Effector memory CD8-positive, alpha-beta T cell (primary cell): ENCODE data around the gene INKA2.

ENCODE experiments used
- ATAC-seq: fragments of 150-1000 bp; cut with Tn5 transposase; replicated peaks from 2 replicates; pipeline ENCODE4 v1.10.0; 2021; ENCODE audit warnings: mild to moderate bottlenecking, moderate library complexity
- DNase-seq, 3 experiments: peaks; one replicate each; pipeline ENCODE4 v3.0.0; 2021
- H3K27ac Mint-ChIP-seq, 2 donors: one replicate each; pipeline ENCODE4 v1.8.0; 2022; ENCODE audit warnings: mild to moderate bottlenecking in 2 of 2, mixed read lengths in 2 of 2, moderate library complexity in 2 of 2
- H3K27me3 Mint-ChIP-seq, 2 donors: one replicate each; pipeline ENCODE4 v1.8.0; 2022; ENCODE audit warnings: mixed read lengths in 2 of 2
- H3K36me3 Mint-ChIP-seq: one replicate; pipeline ENCODE4 v1.8.0; 2022; ENCODE audit warnings: mild to moderate bottlenecking, moderate library complexity, mixed read lengths; ENCODE audit not compliant: insufficient read depth
- H3K4me1 Mint-ChIP-seq, 2 donors: one replicate each; pipeline ENCODE4 v1.8.0; 2022; ENCODE audit warnings: low read depth in 2 of 2, mixed read lengths in 2 of 2
- H3K4me3 Mint-ChIP-seq, 2 donors: one replicate each; pipeline ENCODE4 v1.8.0; 2022; ENCODE audit warnings: mild to moderate bottlenecking in 2 of 2, mixed read lengths in 2 of 2, moderate library complexity in 2 of 2
- H3K9me3 Mint-ChIP-seq, 2 donors: one replicate each; pipeline ENCODE4 v1.8.0; 2022; ENCODE audit warnings: mixed read lengths in 2 of 2

INKA2 gene

DNA sequence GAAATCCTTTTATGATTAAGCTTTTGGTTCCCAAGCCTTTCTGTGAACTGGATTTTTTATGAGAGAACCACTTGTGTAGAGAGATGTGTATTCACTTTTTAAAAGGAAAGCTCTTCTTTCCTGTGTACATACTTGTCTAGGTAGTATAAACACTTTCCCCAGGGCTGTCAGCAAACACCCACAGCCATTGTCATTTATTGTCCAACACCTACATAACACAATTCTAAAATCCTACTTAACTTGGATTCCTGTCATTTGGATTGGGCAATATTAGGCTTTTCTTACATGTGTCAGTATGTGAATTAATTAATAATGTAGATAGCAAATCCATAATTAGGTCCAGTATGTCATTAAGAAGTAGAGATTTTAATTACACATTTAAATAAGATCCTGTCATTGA lies 28.8 kb upstream of the INKA2 start:
- Mint-ChIP-seq H3K27me3 (no peaks in the 10 kb centered on the region), H3K4me3 (no peak overlapping the region), H3K4me1 (peaks cover 0 to 4% of the 10 kb centered on the region in 2 donors), H3K27ac (peak overlapping the region in 1 of 2 donors; percentile 44), H3K36me3 (peaks cover 44% of the 10 kb centered on the region), H3K9me3 (no peaks in the 10 kb centered on the region)
- ATAC-seq (no peak), DNase-seq (no peak)

DNA sequence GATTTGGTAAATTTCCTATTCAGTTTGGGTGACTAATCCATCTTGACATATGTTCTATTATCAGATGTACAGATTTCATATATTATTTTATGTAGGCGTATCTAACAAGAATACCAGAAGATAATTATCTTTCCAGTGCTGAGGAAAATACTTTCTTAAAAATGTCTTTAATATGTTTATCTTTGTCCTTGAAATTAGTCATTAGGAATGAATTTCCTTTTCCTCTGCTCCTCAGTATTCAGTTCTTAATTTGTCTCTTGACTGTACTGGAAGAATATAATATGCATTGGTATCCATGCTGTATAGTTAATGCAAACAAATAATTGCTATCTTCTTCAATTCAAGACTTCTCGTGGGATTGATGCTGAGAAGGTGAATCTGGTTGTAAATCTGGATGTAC lies 23.1 kb upstream of the INKA2 start:
- Mint-ChIP-seq H3K4me3 (no peak overlapping the region), H3K27ac (peak overlapping the region in 1 of 2 donors; percentile 55), H3K4me1 (peaks cover 4 to 18% of the 10 kb centered on the region in 2 donors), H3K9me3 (no peaks in the 10 kb centered on the region), H3K27me3 (no peaks in the 10 kb centered on the region), H3K36me3 (peaks cover 91% of the 10 kb centered on the region)
- no peak for DNase-seq
- ATAC-seq: no peak

DNA sequence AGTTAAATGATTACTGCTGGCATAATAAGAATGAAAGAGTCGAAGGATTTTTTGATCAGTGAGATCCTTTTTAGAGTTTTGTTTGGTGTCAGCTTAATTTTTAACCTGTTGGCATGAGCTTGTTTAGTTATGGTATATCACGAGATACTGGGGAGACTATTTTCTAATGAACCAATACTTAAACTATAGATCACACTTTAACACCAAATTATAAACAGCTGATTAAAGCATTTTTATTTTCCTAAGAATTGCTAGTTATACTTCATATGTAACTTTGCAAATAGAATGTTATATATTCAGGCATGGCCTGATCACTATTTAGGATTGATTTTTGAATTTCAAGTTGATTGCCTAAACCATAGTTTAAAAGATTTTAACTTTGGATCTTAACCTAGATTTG lies 22.5 kb upstream of the INKA2 start:
- Mint-ChIP-seq H3K27ac (no peak overlapping the region), H3K27me3 (no peaks in the 10 kb centered on the region), H3K36me3 (peaks cover 88% of the 10 kb centered on the region), H3K9me3 (no peaks in the 10 kb centered on the region), H3K4me1 (peaks cover 10 to 24% of the 10 kb centered on the region in 2 donors), H3K4me3 (no peak overlapping the region)
- DNase-seq (no peak), ATAC-seq (no peak)

DNA sequence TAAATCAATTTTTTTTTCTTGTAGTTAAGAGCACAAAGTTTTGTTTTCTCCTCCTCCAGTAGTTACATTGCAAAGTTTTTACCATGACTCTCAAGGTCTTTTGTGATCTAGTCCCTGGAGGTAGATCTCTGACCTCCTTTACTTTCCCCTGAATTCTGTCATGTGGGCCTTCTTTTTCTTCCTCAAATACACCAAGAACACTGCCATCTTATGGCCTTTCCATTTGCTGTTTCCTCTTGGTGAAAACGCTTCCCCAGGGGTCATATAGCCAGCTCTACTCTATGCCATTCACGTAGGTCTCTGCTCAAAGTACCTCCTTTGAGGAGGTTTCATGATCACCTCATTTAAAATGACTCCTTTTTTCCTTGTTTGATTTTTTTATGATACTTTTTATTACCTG lies 19.2 kb upstream of the INKA2 start:
- DNase-seq (no peak), ATAC-seq (no peak)
- Mint-ChIP-seq H3K27me3 (no peaks in the 10 kb centered on the region), H3K27ac (no peak overlapping the region), H3K4me3 (no peak overlapping the region), H3K4me1 (peaks cover 23 to 34% of the 10 kb centered on the region in 2 donors), H3K9me3 (no peaks in the 10 kb centered on the region), H3K36me3 (peaks cover 70% of the 10 kb centered on the region)

DNA sequence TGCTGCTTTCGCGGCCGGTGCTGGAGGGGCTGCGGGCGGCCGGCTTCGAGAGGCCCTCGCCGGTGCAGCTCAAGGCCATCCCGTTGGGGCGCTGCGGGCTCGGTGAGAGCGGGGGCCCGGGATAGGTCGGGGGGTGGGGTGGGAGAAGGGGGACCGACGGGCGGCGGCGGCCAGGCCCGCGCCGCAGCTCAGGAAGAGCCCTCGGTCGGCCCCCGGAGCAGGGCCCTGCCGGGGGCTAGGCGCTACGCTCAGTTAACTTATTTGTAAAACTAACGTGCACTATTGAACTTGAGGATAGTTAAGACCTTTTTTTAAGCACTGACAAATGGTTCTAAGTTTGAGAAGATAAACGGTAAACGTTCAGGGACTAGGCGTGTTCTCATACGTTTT lies 16.9 kb upstream of the INKA2 start:
- peak overlapping the region; percentile 87 to 92 for H3K4me3 Mint-ChIP-seq
- peaks cover 23 to 34% of the 10 kb centered on the region in 2 donors for H3K4me1 Mint-ChIP-seq
- H3K27ac Mint-ChIP-seq: peak overlapping the region; percentile 94 to 98
- no peak for DNase-seq
- no peaks in the 10 kb centered on the region for H3K27me3 Mint-ChIP-seq
- peak; percentile 9 for ATAC-seq
- H3K9me3 Mint-ChIP-seq: no peaks in the 10 kb centered on the region
- H3K36me3 Mint-ChIP-seq: peaks cover 50% of the 10 kb centered on the region

DNA sequence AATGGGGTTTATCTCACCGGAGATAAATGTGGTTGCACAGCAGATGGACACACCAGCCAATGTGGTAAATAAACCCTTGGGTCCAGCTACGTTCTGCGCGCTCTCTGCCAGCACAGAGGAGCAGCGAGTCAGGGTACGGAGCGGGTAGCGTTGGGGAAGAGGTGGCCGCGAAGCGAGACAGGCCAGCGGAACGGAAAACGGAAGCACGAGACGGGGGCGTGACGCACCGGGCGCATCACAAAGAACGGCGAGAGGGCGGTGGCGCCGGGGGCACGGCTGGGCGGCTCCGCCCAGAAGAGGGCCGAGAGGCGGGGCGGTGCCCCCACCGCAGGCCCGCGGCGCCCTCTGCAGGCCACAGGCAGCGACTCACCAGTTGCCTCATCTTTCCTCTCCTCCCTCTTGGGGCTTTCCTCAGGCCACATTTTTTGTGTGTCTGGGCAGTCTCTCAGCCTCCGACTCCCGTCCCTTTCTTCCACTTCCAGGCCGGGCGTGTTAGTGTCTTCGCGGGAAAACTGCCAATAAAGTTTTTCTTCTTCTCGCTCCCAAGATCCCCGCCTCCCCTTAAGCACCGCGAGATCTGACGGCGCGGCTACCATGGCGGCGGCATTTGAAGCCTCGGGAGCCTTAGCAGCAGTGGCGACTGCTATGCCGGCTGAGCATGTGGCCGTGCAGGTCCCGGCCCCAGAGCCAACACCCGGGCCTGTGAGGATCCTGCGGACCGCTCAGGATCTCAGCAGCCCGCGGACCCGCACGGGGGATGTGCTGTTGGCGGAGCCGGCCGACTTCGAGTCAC lies 16.3 kb upstream of the INKA2 start, which contains the start of gene DDX20:
TSS of gene DDX20 (plus strand) at position 571 of the 793 bp plus-strand sequence. CDS start at position 595, 24 bp downstream.
- Mint-ChIP-seq H3K27me3 (no peaks in the 10 kb centered on the region), H3K9me3 (no peaks in the 10 kb centered on the region), H3K27ac (peak within 1 kb of the TSS; percentile 94 to 98), H3K4me1 (peaks cover 23 to 31% of the 10 kb centered on the region in 2 donors), H3K36me3 (peaks cover 45% of the 10 kb centered on the region), H3K4me3 (peak within 1 kb of the TSS; percentile 87 to 92)
- DNase-seq (peak; percentile 92 to 93 (median 92)), ATAC-seq (peak; percentile 89)

DNA sequence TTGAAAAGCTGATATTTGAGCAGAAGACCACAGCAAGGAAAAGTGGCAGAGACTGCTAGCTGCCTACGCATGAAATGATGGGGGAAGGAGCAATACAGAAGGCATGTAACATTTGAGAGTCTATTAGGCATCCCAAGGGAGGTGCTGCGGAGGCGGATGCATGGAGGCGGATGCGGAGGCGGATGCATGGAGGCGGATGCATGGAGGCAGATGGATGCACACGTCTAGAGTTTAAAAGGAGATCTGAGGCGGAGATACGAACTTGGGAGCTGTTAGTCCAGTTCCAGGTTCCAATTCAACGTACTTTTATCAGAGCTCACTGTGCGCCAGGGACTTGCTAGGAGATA lies 15.8 kb upstream of the INKA2 start:
- H3K27ac Mint-ChIP-seq: peak overlapping the region; percentile 94 to 98
- no peaks in the 10 kb centered on the region for H3K9me3 Mint-ChIP-seq
- H3K4me1 Mint-ChIP-seq: peaks cover 23 to 31% of the 10 kb centered on the region in 2 donors
- ATAC-seq (no peak), DNase-seq (no peak)
- peaks cover 40% of the 10 kb centered on the region for H3K36me3 Mint-ChIP-seq
- no peaks in the 10 kb centered on the region for H3K27me3 Mint-ChIP-seq
- peak overlapping the region; percentile 87 to 92 for H3K4me3 Mint-ChIP-seq

DNA sequence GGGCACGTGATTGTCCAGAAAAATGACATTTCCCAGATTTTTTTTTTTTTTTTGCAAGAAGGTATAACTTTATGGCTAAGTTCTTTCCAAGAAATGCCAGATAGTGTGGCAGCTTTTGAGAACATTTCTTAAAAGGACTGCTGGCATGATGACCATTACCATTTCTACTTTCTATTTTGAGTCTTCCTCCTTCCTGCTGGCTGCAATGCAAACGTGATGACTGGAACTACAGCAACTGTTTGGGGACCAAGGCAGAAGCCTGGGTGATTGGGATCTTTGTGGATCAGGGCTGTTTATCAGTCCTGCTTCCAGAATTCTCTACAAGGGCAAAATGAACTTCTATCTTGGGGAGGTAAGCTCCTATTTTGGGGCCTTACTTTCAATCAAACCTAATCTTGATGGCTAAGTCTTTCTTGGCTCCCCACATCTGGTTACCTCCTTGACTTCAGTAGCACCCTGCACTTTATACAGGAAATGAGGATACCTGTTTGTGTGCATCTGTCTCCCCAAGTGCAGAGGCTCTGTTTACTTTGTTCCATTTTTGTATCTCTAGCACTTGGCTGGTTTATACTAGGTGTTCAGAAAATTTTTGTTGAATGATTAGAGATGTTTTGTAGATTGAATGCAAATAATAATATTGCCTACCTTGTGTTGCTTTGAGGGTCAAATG lies 12.8 kb upstream of the INKA2 start:
- no peaks in the 10 kb centered on the region for H3K9me3 Mint-ChIP-seq
- H3K36me3 Mint-ChIP-seq: peaks cover 14% of the 10 kb centered on the region
- no peak overlapping the region for H3K4me3 Mint-ChIP-seq
- ATAC-seq: no peak
- peak overlapping the region in 1 of 2 donors; percentile 12 for H3K27ac Mint-ChIP-seq
- no peak for DNase-seq
- peaks cover 16 to 23% of the 10 kb centered on the region in 2 donors for H3K4me1 Mint-ChIP-seq
- H3K27me3 Mint-ChIP-seq: no peaks in the 10 kb centered on the region

DNA sequence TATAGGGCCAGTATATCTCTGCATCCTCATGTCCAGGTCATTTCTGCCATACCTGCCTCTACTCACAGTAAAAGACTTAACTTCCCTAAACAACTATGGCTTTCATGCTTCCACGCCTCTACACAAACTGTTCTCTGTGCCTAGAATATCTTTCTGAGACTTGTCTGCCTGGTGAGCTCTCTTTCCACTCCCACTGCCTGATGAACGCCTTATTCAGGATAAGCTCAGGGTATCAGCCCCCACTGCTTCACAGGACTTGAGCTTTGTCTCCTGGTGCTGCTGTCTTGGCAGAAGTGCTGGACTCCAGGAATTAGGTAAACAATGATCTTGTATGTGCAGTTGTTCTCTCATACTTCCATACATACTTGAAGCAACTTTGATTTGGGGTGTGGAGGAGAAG lies 11.7 kb upstream of the INKA2 start:
- Mint-ChIP-seq H3K4me1 (peaks cover 8 to 15% of the 10 kb centered on the region in 2 donors), H3K27ac (no peak overlapping the region), H3K27me3 (no peaks in the 10 kb centered on the region), H3K4me3 (no peak overlapping the region), H3K9me3 (no peaks in the 10 kb centered on the region), H3K36me3 (peaks cover 12% of the 10 kb centered on the region)
- ATAC-seq (no peak), DNase-seq (no peak)

DNA sequence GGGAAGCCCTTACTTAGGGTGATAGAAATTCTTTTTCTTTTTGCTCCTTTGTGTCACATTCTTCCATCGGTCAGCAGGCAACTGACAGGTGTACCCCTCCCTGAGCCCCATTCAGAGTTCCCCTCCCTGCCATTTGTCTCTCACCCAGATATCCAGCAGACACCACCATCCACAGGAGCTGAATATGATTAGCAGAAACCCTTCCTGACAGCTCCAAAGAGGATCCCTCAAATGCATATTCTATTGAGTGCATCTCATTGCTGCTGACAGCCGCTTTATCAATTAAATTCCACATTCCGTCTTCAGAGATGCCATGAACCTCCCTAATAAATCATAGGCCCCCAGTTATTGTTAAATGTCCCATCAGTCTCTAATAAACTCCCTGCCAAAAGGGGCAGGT lies 10.4 kb upstream of the INKA2 start:
- H3K9me3 Mint-ChIP-seq: no peaks in the 10 kb centered on the region
- no peak for ATAC-seq
- H3K36me3 Mint-ChIP-seq: no peaks in the 10 kb centered on the region
- DNase-seq: no peak
- peaks cover 1 to 8% of the 10 kb centered on the region in 2 donors for H3K4me1 Mint-ChIP-seq
- no peak overlapping the region for H3K4me3 Mint-ChIP-seq
- H3K27ac Mint-ChIP-seq: no peak overlapping the region
- H3K27me3 Mint-ChIP-seq: no peaks in the 10 kb centered on the region

DNA sequence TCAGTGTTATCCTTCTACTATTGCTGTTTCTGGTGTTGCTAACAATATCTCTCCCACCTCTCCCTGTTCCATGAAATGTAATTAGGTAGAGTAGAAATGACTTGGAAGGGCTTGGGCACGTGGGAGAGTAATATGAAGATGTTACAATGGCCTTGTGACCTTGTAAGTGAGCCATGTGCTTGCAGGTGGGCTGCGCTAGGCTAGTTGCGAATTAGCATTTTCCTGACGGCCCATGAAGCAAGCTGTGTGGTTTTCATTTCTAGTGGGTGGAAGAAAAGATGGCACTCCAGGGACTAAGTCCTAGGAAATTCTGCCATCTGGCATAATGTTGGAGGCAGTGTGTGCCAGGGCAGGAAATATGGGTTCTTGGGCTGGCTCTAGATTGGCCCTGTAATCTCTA lies 8.8 kb upstream of the INKA2 start:
- peaks cover 0 to 7% of the 10 kb centered on the region in 2 donors for H3K4me1 Mint-ChIP-seq
- no peaks in the 10 kb centered on the region for H3K9me3 Mint-ChIP-seq
- no peaks in the 10 kb centered on the region for H3K36me3 Mint-ChIP-seq
- H3K27ac Mint-ChIP-seq: no peak overlapping the region
- H3K27me3 Mint-ChIP-seq: no peaks in the 10 kb centered on the region
- ATAC-seq (no peak), DNase-seq (no peak)
- no peak overlapping the region for H3K4me3 Mint-ChIP-seq

DNA sequence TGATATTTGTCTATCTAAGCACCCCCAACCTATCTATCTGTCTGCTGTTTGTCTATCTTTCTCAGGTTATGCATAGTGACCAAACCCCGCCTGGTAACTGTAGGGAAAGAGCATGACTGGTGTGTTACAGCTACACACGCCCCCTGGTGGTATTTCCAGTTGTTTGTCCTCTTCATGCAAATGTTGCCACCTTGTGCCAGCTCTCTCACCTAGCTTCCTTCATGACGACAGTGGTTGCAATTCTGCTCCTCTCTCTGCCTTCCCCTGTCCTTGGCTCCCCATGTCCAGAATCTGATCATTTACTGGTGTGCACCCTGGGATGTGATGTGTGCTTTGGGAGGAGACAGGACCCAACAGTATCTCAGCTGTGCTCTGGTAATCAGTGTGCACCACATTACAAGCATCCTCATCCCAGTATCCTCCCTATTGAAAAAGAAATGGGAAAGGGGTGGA lies 8.1 kb upstream of the INKA2 start:
- ATAC-seq: peak; percentile 62
- H3K36me3 Mint-ChIP-seq: no peaks in the 10 kb centered on the region
- H3K27me3 Mint-ChIP-seq: no peaks in the 10 kb centered on the region
- no peak overlapping the region for H3K4me3 Mint-ChIP-seq
- no peaks in the 10 kb centered on the region for H3K9me3 Mint-ChIP-seq
- no peak overlapping the region for H3K27ac Mint-ChIP-seq
- H3K4me1 Mint-ChIP-seq: peaks cover 0 to 7% of the 10 kb centered on the region in 2 donors
- peak; percentile 40 to 48 (median 45) for DNase-seq

DNA sequence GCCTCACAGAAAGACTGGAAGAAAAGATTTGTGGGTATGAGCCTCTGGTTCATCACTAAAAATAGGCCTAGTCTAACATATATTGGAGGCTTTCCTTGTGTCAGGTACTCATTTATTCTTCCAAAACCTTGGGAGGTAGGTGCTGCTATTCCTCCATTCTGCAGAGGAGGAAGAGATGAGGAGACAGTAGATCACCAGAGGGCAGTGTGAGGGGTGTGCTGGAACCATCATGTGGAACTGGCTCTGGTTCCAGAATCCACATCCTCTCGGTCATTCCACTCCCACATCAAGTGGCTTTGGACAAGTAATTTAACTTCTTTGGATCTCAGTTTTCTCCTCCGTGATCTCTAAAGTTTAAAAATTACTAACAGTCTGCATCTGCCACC lies 7.4 kb upstream of the INKA2 start:
- DNase-seq: no peak
- H3K9me3 Mint-ChIP-seq: no peaks in the 10 kb centered on the region
- no peak overlapping the region for H3K4me3 Mint-ChIP-seq

More for the DNA sequence above, 7.4 kb upstream of the INKA2 start:
- peaks cover 0 to 7% of the 10 kb centered on the region in 2 donors for H3K4me1 Mint-ChIP-seq
- H3K36me3 Mint-ChIP-seq: no peaks in the 10 kb centered on the region
- H3K27me3 Mint-ChIP-seq: no peaks in the 10 kb centered on the region
- no peak overlapping the region for H3K27ac Mint-ChIP-seq
- no peak for ATAC-seq
